AG04450 (cell line): ENCODE data around the gene RBM15B. TPM values are rescaled to one million over a fixed set of nuclear protein-coding genes. Genes with fewer than 3 reads are reported as not detected.

Source experiments
- CTCF ChIA-PET: fragments of 300-600, 350-600 bp; formaldehyde crosslinking; extraction: SDS; loops from one replicate; lab custom pipeline; 2022; ENCODE audit warnings: antibody characterized with exemption, inconsistent platforms; lab: Charles Lee
- POLR2A ChIA-PET: fragments of 350-600 bp; formaldehyde crosslinking; extraction: SDS; loops from one replicate; lab custom pipeline; 2021; ENCODE audit warnings: antibody characterized with exemption, inconsistent platforms; lab: Yijun Ruan, JAX
- DNase-seq: peaks from one replicate; pipeline ENCODE4 v3.0.0-alpha.2; 2011; ENCODE audit warnings: low read depth, low spot score
- H3K27ac ChIP-seq: one replicate; pipeline ENCODE4 v1.5.1; 2012; ENCODE audit warnings: low read depth, low read length, control low read depth
- H3K27me3 ChIP-seq: one replicate; pipeline ENCODE4 v1.6.0; 2012; ENCODE audit warnings: low read length; ENCODE audit not compliant: control insufficient read depth, insufficient read depth
- H3K4me3 ChIP-seq: 2 replicates; pipeline ENCODE4 v1.5.1; 2011; ENCODE audit warnings: mild to moderate bottlenecking, low read depth, low read length, control low read depth
- H3K9me3 ChIP-seq: 2 replicates; pipeline ENCODE4 v1.5.1; 2012; ENCODE audit warnings: low read length; ENCODE audit not compliant: control insufficient read depth, insufficient read depth
- polyA plus RNA-seq: library from polyadenylated mRNA; depleted of rRNA; stranded (reverse); fragments of >200 nt; gene quantifications from 2 replicates; pipeline ENCODE4 v1.2.3, GENCODE V29; 2011
- TF ChIP-seq, protein P1 (sequence below): IDR thresholded peaks from 2 replicates; pipeline ENCODE4 v1.5.1; 2011; ENCODE audit warnings: low read depth, low read length, control low read depth, inconsistent platforms

The RBM15B gene
- polyA plus RNA-seq, 1 experiment: 12.5 TPM

DNA sequence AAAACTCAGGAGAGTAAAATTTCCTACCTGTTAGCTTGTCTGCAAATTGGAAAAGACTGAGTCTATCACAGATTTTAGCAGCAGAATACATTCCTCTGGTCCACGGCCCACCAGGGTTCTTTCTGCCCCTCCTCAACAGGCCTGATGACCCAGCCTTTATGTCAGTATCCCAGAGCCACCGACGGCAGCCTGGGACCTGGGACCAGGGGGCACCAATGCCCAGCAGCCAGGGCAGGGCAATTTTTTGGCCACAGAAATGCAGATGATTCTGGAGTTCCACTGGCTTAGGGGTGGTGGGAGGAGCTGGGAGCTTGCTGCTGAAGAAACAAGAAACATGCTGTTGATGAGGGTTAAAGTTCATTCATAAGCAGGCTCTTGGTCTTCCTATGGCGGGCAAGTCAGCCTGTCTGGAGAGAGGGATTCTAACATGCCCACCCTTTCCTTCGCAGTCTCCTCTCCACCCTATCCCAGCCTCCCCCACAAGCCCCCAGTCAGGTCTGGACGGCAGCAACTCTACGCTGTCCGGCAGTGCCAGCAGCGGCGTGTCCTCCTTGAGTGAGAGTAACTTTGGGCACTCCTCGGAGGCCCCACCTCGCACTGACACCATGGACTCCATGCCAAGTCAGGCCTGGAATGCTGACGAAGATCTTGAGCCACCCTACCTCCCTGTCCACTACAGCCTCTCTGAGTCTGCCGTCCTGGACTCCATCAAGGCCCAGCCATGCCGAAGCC is 10.3 kb upstream of the RBM15B start:
- no peak overlapping the region for H3K27ac ChIP-seq
- H3K9me3 ChIP-seq: no peaks in the 10 kb centered on the region; the same call in 1 of the 2 replicates
- H3K27me3 ChIP-seq: no peaks in the 10 kb centered on the region
- TF ChIP-seq, protein P1, sequence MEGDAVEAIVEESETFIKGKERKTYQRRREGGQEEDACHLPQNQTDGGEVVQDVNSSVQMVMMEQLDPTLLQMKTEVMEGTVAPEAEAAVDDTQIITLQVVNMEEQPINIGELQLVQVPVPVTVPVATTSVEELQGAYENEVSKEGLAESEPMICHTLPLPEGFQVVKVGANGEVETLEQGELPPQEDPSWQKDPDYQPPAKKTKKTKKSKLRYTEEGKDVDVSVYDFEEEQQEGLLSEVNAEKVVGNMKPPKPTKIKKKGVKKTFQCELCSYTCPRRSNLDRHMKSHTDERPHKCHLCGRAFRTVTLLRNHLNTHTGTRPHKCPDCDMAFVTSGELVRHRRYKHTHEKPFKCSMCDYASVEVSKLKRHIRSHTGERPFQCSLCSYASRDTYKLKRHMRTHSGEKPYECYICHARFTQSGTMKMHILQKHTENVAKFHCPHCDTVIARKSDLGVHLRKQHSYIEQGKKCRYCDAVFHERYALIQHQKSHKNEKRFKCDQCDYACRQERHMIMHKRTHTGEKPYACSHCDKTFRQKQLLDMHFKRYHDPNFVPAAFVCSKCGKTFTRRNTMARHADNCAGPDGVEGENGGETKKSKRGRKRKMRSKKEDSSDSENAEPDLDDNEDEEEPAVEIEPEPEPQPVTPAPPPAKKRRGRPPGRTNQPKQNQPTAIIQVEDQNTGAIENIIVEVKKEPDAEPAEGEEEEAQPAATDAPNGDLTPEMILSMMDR: no peak
- ChIA-PET POLR2A (interaction anchor here (0.7 kb wide), 1 partner anchor 718 kb away, joined by 3 read pairs; no protein-coding TSS in a partner anchor), CTCF (interaction anchor here (2.8 to 6.2 kb wide), 2 partner anchors 10 to 281 kb away, joined by 11 to 47 read pairs; partner anchors contain the start of gene RBM15B)
- no peak overlapping the region for H3K4me3 ChIP-seq
- no peak for DNase-seq

DNA sequence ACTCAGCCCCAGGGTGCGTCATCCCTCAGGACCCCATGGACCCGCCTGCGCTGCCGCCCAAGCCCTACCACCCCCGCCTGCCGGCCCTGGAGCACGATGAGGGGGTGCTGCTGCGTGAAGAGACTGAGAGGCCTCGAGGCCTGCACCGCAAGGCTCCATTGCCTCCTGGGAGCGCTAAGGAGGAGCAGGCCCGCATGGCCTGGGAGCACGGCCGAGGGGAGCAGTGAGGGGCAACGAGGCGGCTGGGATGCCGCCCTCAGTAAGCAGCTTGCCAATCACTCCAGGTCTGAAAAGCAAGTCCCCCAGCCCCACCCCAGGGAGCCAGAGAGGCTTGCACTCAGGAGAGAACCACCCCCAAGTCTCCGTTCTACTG is 9.8 kb upstream of the RBM15B start:
- ChIA-PET POLR2A (no interaction called here), CTCF (interaction anchor here (2.8 kb wide), 1 partner anchor 9 kb away, joined by 11 read pairs; the partner anchor contains the start of gene RBM15B)
- TF ChIP-seq, protein P1: no peak
- no peak overlapping the region for H3K27ac ChIP-seq
- H3K27me3 ChIP-seq: no peaks in the 10 kb centered on the region
- no peaks in the 10 kb centered on the region; the same call in 1 of the 2 replicates for H3K9me3 ChIP-seq
- DNase-seq: no peak
- H3K4me3 ChIP-seq: no peak overlapping the region

DNA sequence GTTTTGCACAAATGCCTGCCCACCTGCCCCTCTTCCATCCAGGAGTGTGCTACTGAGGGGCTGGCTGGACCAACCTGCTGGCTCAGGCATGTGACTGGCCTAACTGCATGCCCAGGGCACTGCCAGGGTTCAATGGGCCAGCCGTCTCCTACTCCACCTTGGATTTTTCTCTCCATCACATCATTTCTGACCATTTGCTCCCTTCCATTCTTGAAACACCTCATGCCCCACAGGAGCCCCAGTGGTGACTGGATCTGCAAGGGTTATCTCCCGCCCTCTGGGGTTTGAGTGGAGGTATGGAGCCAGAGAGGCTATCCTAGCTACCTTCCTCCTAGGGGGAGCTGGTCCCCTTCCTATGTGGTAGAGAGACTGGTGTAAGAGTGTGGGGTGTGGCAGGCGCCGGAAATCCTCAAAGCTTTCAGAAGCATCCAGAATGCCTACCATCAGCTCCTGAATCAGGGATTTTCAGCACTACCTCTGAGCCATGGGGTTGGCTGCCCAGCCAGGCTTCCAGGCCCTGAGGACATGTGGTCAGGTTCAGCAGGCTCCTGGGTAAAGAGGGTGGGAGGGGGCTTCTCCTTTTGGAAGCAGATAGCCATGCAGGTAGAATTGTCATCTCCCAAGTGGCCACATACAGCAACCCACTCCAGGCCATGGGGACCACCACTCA is 8.9 kb upstream of the RBM15B start:
- ChIA-PET CTCF (interaction anchor here (1.1 to 2.8 kb wide), 2 partner anchors 11 to 282 kb away, joined by 4 to 9 read pairs; no protein-coding TSS in a partner anchor), POLR2A (no interaction called here)
- DNase-seq: no peak
- H3K4me3 ChIP-seq: no peak overlapping the region
- TF ChIP-seq, protein P1: no peak
- no peaks in the 10 kb centered on the region for H3K27me3 ChIP-seq
- no peak overlapping the region for H3K27ac ChIP-seq
- H3K9me3 ChIP-seq: no peaks in the 10 kb centered on the region; the same call in 1 of the 2 replicates

DNA sequence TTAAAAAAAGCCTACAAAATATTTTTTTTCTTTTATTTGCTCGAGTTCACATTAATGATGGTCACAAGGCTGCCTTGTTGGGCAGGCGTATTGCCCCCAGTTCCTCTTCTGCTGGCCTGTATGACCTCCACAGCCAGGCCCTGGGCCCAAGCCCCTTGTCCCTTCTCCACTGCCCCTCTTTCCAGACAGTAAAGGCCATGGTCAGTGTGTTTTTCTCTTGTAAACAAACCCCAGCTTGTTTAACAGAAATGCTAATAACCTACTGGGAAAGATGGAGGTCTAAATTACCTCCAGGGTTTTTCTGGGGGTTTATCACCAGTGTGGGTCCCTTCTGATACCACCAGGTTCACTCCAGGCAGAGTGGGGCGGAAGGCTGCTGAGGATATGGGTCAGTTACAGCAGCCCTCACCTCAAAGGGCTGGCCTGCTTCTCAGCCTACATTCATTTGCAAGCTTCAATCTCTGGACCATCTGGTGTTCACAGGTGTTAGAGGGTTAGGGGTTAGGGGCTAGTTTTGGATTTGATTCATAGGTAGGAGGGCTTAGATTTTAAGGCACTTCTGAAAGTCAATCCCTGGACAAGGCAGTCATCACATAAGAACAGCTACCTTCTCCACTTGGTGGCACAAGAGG is 8.0 kb upstream of the RBM15B start:
- TF ChIP-seq, protein P1: no peak
- Histone ChIP-seq H3K27me3 (no peaks in the 10 kb centered on the region), H3K27ac (no peak overlapping the region), H3K4me3 (no peak overlapping the region), H3K9me3 (no peaks in the 10 kb centered on the region; the same call in 1 of the 2 replicates)
- POLR2A ChIA-PET: interaction anchor here (0.5 kb wide), 1 partner anchor 117 kb away, joined by 6 read pairs; the partner anchor contains the start of gene DCAF1
- no peak for DNase-seq
- CTCF ChIA-PET: interaction anchor here (0.8 to 2.8 kb wide), 2 partner anchors 11 to 283 kb away, joined by 3 to 9 read pairs; no protein-coding TSS in a partner anchor
